HCT116 (cell line): ENCODE measurements around the gene SELENOM. TPM values are rescaled to one million over a fixed set of nuclear protein-coding genes. Genes with fewer than 3 reads are reported as not detected.

Source experiments
- ATAC-seq: fragments of 200-7000 bp; cut with Tn5 transposase; 2 replicates; pipeline ENCODE4 v1.9.1; 2020; ENCODE audit warnings: mild to moderate bottlenecking, moderate library complexity
- BruUV-seq: library from RNA; stranded (reverse); fragments of 400-500 nt; replicated peaks from 2 replicates; lab custom pipeline; 2021; lab: Mats Ljungman, UMichigan
- CTCF ChIA-PET: fragments of 300-600 bp; sonication (Branson Sonifier 250); formaldehyde crosslinking; loops from one replicate; lab custom pipeline; 2021; ENCODE audit warnings: antibody characterized with exemption; lab: Charles Lee
- POLR2A ChIA-PET: fragments of 300-600, 350-600 bp; sonication (Branson Sonifier 250); formaldehyde crosslinking; loops from one replicate; lab custom pipeline; 2021; ENCODE audit warnings: antibody characterized with exemption; lab: Charles Lee
- RAD21 ChIA-PET, 2 experiments: fragments of 300-600 bp; sonication (Branson Sonifier 250); formaldehyde crosslinking; loops; one replicate each; lab custom pipeline; 2023; ENCODE audit warnings: low total read pairs in 2 of 2; ENCODE audit not compliant: uncharacterized antibody in 2 of 2, unreplicated experiment in 2 of 2, low non-redundant PET in 1 of 2; lab: Charles Lee
- DNase-seq: peaks from one replicate; pipeline ENCODE4 v3.0.0-alpha.2; 2010; ENCODE audit warnings: low read depth, low spot score
- H2AFZ ChIP-seq: fragments of 200-600 bp; shearing (Covaris generic), sonication (generic); 2 replicates; pipeline ENCODE4 v1.6.1; 2017; ENCODE audit warnings: low read depth, mixed run types, mixed read lengths, antibody characterized with exemption, low read length; ENCODE audit not compliant: poor library complexity, severe bottlenecking
- H3K27ac ChIP-seq: 2 replicates; pipeline ENCODE4 v1.5.1; 2012; ENCODE audit warnings: low read depth, low read length
- H3K27me3 ChIP-seq: fragments of 200-600 bp; sonication (generic); 2 replicates; pipeline ENCODE4 v1.6.1; 2016; ENCODE audit warnings: mixed run types, low read length, mixed read lengths; ENCODE audit not compliant: insufficient read depth
- H3K36me3 ChIP-seq, 2 experiments: fragments of 200-500 bp in 1 of 2; fragments of 200-600 bp in 1 of 2; sonication (Bioruptor generic) in 1 of 2; sonication (generic) in 1 of 2; 2 replicates each; pipeline versions ENCODE4 v1.5.1 to v1.6.1; 2014 to 2016; ENCODE audit warnings: low read length in 2 of 2, inconsistent platforms in 1 of 2, mixed read lengths in 1 of 2, mixed run types in 1 of 2; ENCODE audit not compliant: insufficient read depth in 2 of 2, control insufficient read depth in 1 of 2
- H3K4me1 ChIP-seq, 2 experiments: fragments of 200-600 bp in 1 of 2; sonication (generic) in 1 of 2; 2 replicates each; pipeline versions ENCODE4 v1.5.1 to v1.6.1; 2012 to 2017; ENCODE audit warnings: low read length in 2 of 2, inconsistent platforms in 1 of 2, mild to moderate bottlenecking in 1 of 2, mixed read lengths in 1 of 2, mixed run types in 1 of 2, moderate library complexity in 1 of 2; ENCODE audit not compliant: insufficient read depth in 2 of 2, control insufficient read depth in 1 of 2
- H3K4me2 ChIP-seq: fragments of 200-600 bp; sonication (generic); 2 replicates; pipeline ENCODE4 v1.6.1; 2017; ENCODE audit warnings: mixed run types, low read length, mixed read lengths
- H3K4me3 ChIP-seq, 2 experiments: fragments of 200-600 bp in 1 of 2; sonication (generic) in 1 of 2; replicated peaks in 1 of 2; 2 replicates each; pipeline ENCODE4 v1.5.1; 2011 to 2016; ENCODE audit warnings: low read length in 2 of 2, control low read depth in 1 of 2, low read depth in 1 of 2, mild to moderate bottlenecking in 1 of 2, mixed read lengths in 1 of 2, mixed run types in 1 of 2
- H3K79me2 ChIP-seq: fragments of 200-600 bp; sonication (generic); 2 replicates; pipeline ENCODE4 v1.6.1; 2017; ENCODE audit warnings: mild to moderate bottlenecking, mixed run types, low read length, moderate library complexity, mixed read lengths; ENCODE audit not compliant: insufficient read depth
- H3K9ac ChIP-seq: fragments of 200-600 bp; sonication (generic); 2 replicates; pipeline ENCODE4 v1.6.1; 2016; ENCODE audit warnings: low read length, mixed read lengths
- H3K9me2 ChIP-seq: fragments of 200-600 bp; sonication (generic), shearing (Covaris generic); 2 replicates; pipeline ENCODE4 v1.6.1; 2017; ENCODE audit warnings: mixed run types, mild to moderate bottlenecking, moderate library complexity; ENCODE audit not compliant: insufficient read depth
- H3K9me3 ChIP-seq, 2 experiments: fragments of 200-500 bp in 1 of 2; fragments of 200-600 bp in 1 of 2; sonication (Bioruptor generic) in 1 of 2; sonication (generic) in 1 of 2; 2 replicates each; pipeline ENCODE4 v1.6.1; 2014 to 2017; ENCODE audit warnings: low read length in 2 of 2, mixed read lengths in 2 of 2, inconsistent platforms in 1 of 2, low read depth in 1 of 2, mild to moderate bottlenecking in 1 of 2, mixed run types in 1 of 2, moderate library complexity in 1 of 2; ENCODE audit not compliant: control insufficient read depth in 1 of 2, insufficient read depth in 1 of 2
- H4K20me1 ChIP-seq: fragments of 200-600 bp; sonication (generic), shearing (Covaris generic); 2 replicates; pipeline ENCODE4 v1.6.1; 2017; ENCODE audit warnings: mixed run types, mild to moderate bottlenecking, moderate library complexity; ENCODE audit not compliant: insufficient read depth
- CEBPB ChIP-seq: IDR thresholded peaks from 2 replicates; pipeline ENCODE4 v1.6.1; 2012; ENCODE audit warnings: low read depth
- EZH2 ChIP-seq: fragments of 200-600 bp; sonication (generic); IDR thresholded peaks from 2 replicates; pipeline ENCODE4 v1.6.1; 2017; ENCODE audit warnings: antibody characterized with exemption, mixed run types
- EZH2phosphoT487 ChIP-seq: fragments of 200-600 bp; IDR thresholded peaks from 2 replicates; pipeline ENCODE4 v1.6.1; 2018; ENCODE audit warnings: antibody characterized with exemption, borderline replicate concordance
- FOSL1 ChIP-seq: IDR thresholded peaks from 2 replicates; pipeline ENCODE4 v1.6.1; 2012; ENCODE audit warnings: low read depth
- JUND ChIP-seq: IDR thresholded peaks from 2 replicates; pipeline ENCODE4 v1.6.1; 2012
- POLR2A ChIP-seq: IDR thresholded peaks from 2 replicates; pipeline ENCODE4 v1.7.0; 2011; ENCODE audit warnings: borderline replicate concordance; ENCODE audit not compliant: insufficient read depth, insufficient read length; ENCODE audit errors: extremely low read depth
- SP1 ChIP-seq: IDR thresholded peaks from 2 replicates; pipeline ENCODE4 v1.6.1; 2012; ENCODE audit warnings: low read depth
- TCF7L2 ChIP-seq: IDR thresholded peaks from 2 replicates; pipeline ENCODE4 v1.7.0; 2011; ENCODE audit warnings: borderline replicate concordance, inconsistent platforms; ENCODE audit not compliant: insufficient read depth, insufficient read length; ENCODE audit errors: extremely low read depth
- YY1 ChIP-seq: IDR thresholded peaks from 2 replicates; pipeline ENCODE4 v1.6.1; 2011; ENCODE audit warnings: low read length, low read depth, moderate library complexity, mild to moderate bottlenecking; ENCODE audit not compliant: insufficient replicate concordance; ENCODE audit errors: extremely low read depth
- ZFX ChIP-seq: fragments of 450-650 bp; IDR thresholded peaks from 2 replicates; pipeline ENCODE4 v1.6.1; 2017
- ZNF274 ChIP-seq: fragments of 200-500 bp; sonication (Bioruptor generic); IDR thresholded peaks from 2 replicates; pipeline ENCODE4 v1.6.1; 2014; ENCODE audit warnings: mild to moderate bottlenecking, low read depth, low read length, inconsistent platforms
- intact Hi-C: fragments of 100-400 bp; cut with micrococcal nuclease; formaldehyde crosslinking; loops from 2 replicates; pipeline ENCODE4 v1.10.0; 2022
- total RNA-seq: library from RNA; stranded (reverse); gene quantifications from one replicate; pipeline ENCODE4 v1.2.1, GENCODE V29; 2021; ENCODE audit not compliant: unreplicated experiment
- TF ChIP-seq, protein P1 (sequence below): IDR thresholded peaks from 2 replicates; pipeline ENCODE4 v1.6.1; 2012
- TF ChIP-seq, protein P2 (sequence below): IDR thresholded peaks from 2 replicates; pipeline ENCODE4 v1.6.1; 2012
- TF ChIP-seq, protein P3 (sequence below): IDR thresholded peaks from 2 replicates; pipeline ENCODE4 v1.6.1; 2012; ENCODE audit warnings: low read depth

SELENOM gene
- total RNA-seq, 1 experiment from 2014 or later, result 65.6 TPM

DNA sequence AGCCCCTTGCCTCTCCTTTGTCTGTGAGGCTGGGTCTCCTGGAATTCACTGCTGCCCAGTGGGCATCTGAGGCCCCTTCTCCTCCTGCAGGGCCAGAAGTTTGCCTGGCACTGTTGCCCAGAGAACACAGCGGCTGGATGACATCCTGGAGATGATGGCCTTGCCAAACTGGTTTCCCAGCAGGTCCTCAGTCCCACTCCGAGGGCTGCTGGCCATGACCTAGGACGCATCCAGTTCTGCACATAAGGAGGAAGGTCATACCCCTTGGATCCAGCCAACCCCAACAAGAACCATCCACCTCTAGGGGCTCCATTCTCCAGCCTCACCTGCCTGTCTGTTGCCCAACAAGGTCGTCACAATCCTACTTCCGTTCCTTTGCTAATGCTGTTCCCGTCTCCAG lies 29.7 kb downstream of the SELENOM start:
- no peak overlapping the region for H2AFZ ChIP-seq
- CTCF ChIA-PET, result no interaction called here
- TF ChIP-seq TCF7L2 (no peak), EZH2 (no peak), JUND (no peak), ZNF274 (no peak), YY1 (no peak), ZFX (no peak), EZH2phosphoT487 (no peak), CEBPB (no peak), FOSL1 (no peak), POLR2A (no peak), SP1 (no peak)
- TF ChIP-seq, protein P1, sequence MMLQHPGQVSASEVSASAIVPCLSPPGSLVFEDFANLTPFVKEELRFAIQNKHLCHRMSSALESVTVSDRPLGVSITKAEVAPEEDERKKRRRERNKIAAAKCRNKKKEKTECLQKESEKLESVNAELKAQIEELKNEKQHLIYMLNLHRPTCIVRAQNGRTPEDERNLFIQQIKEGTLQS, result no peak
- TF ChIP-seq, protein P2, sequence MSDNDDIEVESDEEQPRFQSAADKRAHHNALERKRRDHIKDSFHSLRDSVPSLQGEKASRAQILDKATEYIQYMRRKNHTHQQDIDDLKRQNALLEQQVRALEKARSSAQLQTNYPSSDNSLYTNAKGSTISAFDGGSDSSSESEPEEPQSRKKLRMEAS, result no peak
- TF ChIP-seq, protein P3, sequence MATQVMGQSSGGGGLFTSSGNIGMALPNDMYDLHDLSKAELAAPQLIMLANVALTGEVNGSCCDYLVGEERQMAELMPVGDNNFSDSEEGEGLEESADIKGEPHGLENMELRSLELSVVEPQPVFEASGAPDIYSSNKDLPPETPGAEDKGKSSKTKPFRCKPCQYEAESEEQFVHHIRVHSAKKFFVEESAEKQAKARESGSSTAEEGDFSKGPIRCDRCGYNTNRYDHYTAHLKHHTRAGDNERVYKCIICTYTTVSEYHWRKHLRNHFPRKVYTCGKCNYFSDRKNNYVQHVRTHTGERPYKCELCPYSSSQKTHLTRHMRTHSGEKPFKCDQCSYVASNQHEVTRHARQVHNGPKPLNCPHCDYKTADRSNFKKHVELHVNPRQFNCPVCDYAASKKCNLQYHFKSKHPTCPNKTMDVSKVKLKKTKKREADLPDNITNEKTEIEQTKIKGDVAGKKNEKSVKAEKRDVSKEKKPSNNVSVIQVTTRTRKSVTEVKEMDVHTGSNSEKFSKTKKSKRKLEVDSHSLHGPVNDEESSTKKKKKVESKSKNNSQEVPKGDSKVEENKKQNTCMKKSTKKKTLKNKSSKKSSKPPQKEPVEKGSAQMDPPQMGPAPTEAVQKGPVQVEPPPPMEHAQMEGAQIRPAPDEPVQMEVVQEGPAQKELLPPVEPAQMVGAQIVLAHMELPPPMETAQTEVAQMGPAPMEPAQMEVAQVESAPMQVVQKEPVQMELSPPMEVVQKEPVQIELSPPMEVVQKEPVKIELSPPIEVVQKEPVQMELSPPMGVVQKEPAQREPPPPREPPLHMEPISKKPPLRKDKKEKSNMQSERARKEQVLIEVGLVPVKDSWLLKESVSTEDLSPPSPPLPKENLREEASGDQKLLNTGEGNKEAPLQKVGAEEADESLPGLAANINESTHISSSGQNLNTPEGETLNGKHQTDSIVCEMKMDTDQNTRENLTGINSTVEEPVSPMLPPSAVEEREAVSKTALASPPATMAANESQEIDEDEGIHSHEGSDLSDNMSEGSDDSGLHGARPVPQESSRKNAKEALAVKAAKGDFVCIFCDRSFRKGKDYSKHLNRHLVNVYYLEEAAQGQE, result no peak
- no peak overlapping the region for H3K4me2 ChIP-seq
- no peak overlapping the region for H3K9ac ChIP-seq
- RAD21 ChIA-PET, result no interaction called here
- no peak overlapping the region for H3K4me3 ChIP-seq
- H4K20me1 ChIP-seq, result no peaks in the 10 kb centered on the region
- BruUV-seq, result no TSS peak
- POLR2A ChIA-PET, result no interaction called here
- H3K9me2 ChIP-seq, result no peaks in the 10 kb centered on the region
- no peaks in the 10 kb centered on the region for H3K36me3 ChIP-seq
- H3K4me1 ChIP-seq, result peaks cover 15 to 32% of the 10 kb centered on the region in 2 experiments
- no peak for DNase-seq
- H3K79me2 ChIP-seq, result peaks cover 20% of the 10 kb centered on the region
- intact Hi-C loops, result no loop called here
- H3K27me3 ChIP-seq, result no peaks in the 10 kb centered on the region
- no peaks in the 10 kb centered on the region for H3K9me3 ChIP-seq
- ATAC-seq, result no peak
- no peak overlapping the region for H3K27ac ChIP-seq
